Endothelial cell of umbilical vein (primary cell): ENCODE data around the gene GPAM. TPM values are rescaled to one million over a fixed set of nuclear protein-coding genes. Genes with fewer than 3 reads are reported as not detected.

ENCODE experiments used
- BruUV-seq: library from RNA; stranded (reverse); fragments of 400-500 nt; replicated peaks from 2 replicates; lab custom pipeline; 2021; lab: Mats Ljungman, UMichigan
- CTCF ChIA-PET: fragments of 300-600, 350-600 bp; sonication (Branson Sonifier 250); formaldehyde crosslinking; loops from one replicate; lab custom pipeline; 2021; ENCODE audit warnings: antibody characterized with exemption, inconsistent platforms; lab: Charles Lee
- POLR2A ChIA-PET: fragments of 300-600, 350-600 bp; sonication (Branson Sonifier 250); formaldehyde crosslinking; loops from one replicate; lab custom pipeline; 2021; ENCODE audit warnings: antibody characterized with exemption, inconsistent platforms; lab: Charles Lee
- DNase-seq: peaks from one replicate; pipeline ENCODE4 v3.0.0-alpha.2; 2011; ENCODE audit warnings: low read depth, low spot score
- FAIRE-seq: peaks from 2 replicates; lab custom pipeline; 2011; peaks lifted over from hg19 to GRCh38; lab: Jason Lieb, UNC
- H2AFZ ChIP-seq: 2 replicates; pipeline ENCODE4 v1.6.0; 2012; ENCODE audit warnings: low read depth, low read length, control low read depth, inconsistent platforms
- H3K27ac ChIP-seq: 2 replicates; pipeline ENCODE4 v1.5.1; 2011; ENCODE audit warnings: low read depth, mild to moderate bottlenecking, control low read depth, low read length, moderate library complexity; ENCODE audit not compliant: insufficient read depth
- H3K27me3 ChIP-seq, 2 experiments: 2 replicates each; pipeline versions ENCODE4 v1.6.0 to v1.6.1; 2011; ENCODE audit warnings: low read length in 2 of 2, mixed read lengths in 1 of 2; ENCODE audit not compliant: control insufficient read depth in 2 of 2, insufficient read depth in 2 of 2
- H3K36me3 ChIP-seq, 2 experiments: 2 replicates in 1 of 2; 3 replicates in 1 of 2; pipeline ENCODE4 v1.5.1; 2011; ENCODE audit warnings: low read length in 2 of 2, mild to moderate bottlenecking in 1 of 2, moderate library complexity in 1 of 2; ENCODE audit not compliant: control insufficient read depth in 2 of 2, insufficient read depth in 2 of 2; ENCODE audit errors: extremely low read depth in 1 of 2
- H3K4me1 ChIP-seq: 3 replicates; pipeline ENCODE4 v1.5.1; 2011; ENCODE audit warnings: mild to moderate bottlenecking, low read length; ENCODE audit not compliant: control insufficient read depth, insufficient read depth; ENCODE audit errors: extremely low read depth
- H3K4me2 ChIP-seq: 2 replicates; pipeline ENCODE4 v1.6.1; 2011; ENCODE audit warnings: low read length, control low read depth, mixed read lengths; ENCODE audit not compliant: insufficient read depth
- H3K4me3 ChIP-seq, 3 experiments: fragments of 200-600 bp in 1 of 3; sonication (generic), shearing (Covaris generic) in 1 of 3; replicated peaks in 1 of 3; 2 replicates each; pipeline ENCODE4 v1.5.1; 2011 to 2016; ENCODE audit warnings: control low read depth in 3 of 3, low read length in 3 of 3, mild to moderate bottlenecking in 2 of 3, inconsistent platforms in 1 of 3, low read depth in 1 of 3, moderate library complexity in 1 of 3; ENCODE audit not compliant: insufficient read depth in 1 of 3
- H3K79me2 ChIP-seq: 2 replicates; pipeline ENCODE4 v1.6.0; 2012; ENCODE audit warnings: low read length, inconsistent platforms; ENCODE audit not compliant: control insufficient read depth, insufficient read depth
- H3K9ac ChIP-seq: replicated peaks from 2 replicates; pipeline ENCODE3; 2011; ENCODE audit warnings: low read length, control low read depth; ENCODE audit not compliant: insufficient read depth; ENCODE audit errors: extremely low read depth
- H3K9me1 ChIP-seq: replicated peaks from 3 replicates; pipeline ENCODE4 v1.6.0; 2011; ENCODE audit warnings: mild to moderate bottlenecking, low read length; ENCODE audit not compliant: control insufficient read depth, insufficient read depth; ENCODE audit errors: extremely low read depth
- H3K9me3 ChIP-seq: replicated peaks from 2 replicates; pipeline ENCODE4 v1.5.1; 2012; ENCODE audit warnings: low read length, inconsistent platforms; ENCODE audit not compliant: control insufficient read depth, insufficient read depth
- H4K20me1 ChIP-seq: replicated peaks from 2 replicates; pipeline ENCODE3; 2011; ENCODE audit warnings: mild to moderate bottlenecking, low read length; ENCODE audit not compliant: control insufficient read depth, insufficient read depth; ENCODE audit errors: extremely low read depth
- EZH2 ChIP-seq: IDR thresholded peaks from 2 replicates; pipeline ENCODE4 v1.6.1; 2012; ENCODE audit warnings: borderline replicate concordance, low read depth, mild to moderate bottlenecking, moderate library complexity, low read length, inconsistent platforms; ENCODE audit not compliant: severe bottlenecking
- FOS ChIP-seq: IDR thresholded peaks from 2 replicates; pipeline ENCODE4 v1.6.1; 2011; ENCODE audit warnings: mild to moderate bottlenecking, low read length, moderate library complexity, borderline replicate concordance; ENCODE audit not compliant: insufficient read depth
- GATA2 ChIP-seq: IDR thresholded peaks from 2 replicates; pipeline ENCODE4 v1.7.0; 2011; ENCODE audit warnings: low read depth, mild to moderate bottlenecking, moderate library complexity, mixed read lengths, low read length; ENCODE audit not compliant: insufficient read length, insufficient read depth
- JUN ChIP-seq: IDR thresholded peaks from 2 replicates; pipeline ENCODE4 v1.6.1; 2011; ENCODE audit warnings: borderline replicate concordance, low read depth; ENCODE audit not compliant: insufficient read length, insufficient read depth
- MAX ChIP-seq: IDR thresholded peaks from 2 replicates; pipeline ENCODE4 v1.6.1; 2011; ENCODE audit not compliant: insufficient read depth, insufficient read length
- MYC ChIP-seq: IDR thresholded peaks from one replicate; pipeline ENCODE4 v1.6.1; 2011; ENCODE audit warnings: mild to moderate bottlenecking, low read depth, low read length
- POLR2A ChIP-seq: IDR thresholded peaks from 2 replicates; pipeline ENCODE4 v1.6.1; 2012; ENCODE audit warnings: low read depth, mild to moderate bottlenecking, control low read depth, low read length
- POLR2AphosphoS5 ChIP-seq: IDR thresholded peaks from 2 replicates; pipeline ENCODE4 v1.6.1; 2012; ENCODE audit warnings: low read depth, mild to moderate bottlenecking, control low read depth, low read length, moderate library complexity; ENCODE audit not compliant: insufficient read depth
- dilution Hi-C: fragments of 300-500 bp; cut with MboI; formaldehyde crosslinking; loops from one replicate; pipeline ENCODE4 v1.15.0; 2019; ENCODE audit warnings: low sequenced_read_pairs; ENCODE audit not compliant: extremely low pct_ligation_motif_present
- intact Hi-C: fragments of 100-400 bp; cut with micrococcal nuclease; formaldehyde crosslinking; loops from one replicate; pipeline ENCODE4 v1.10.0; 2022
- polyA plus RNA-seq, 4 experiments: library from polyadenylated mRNA; depleted of rRNA in 3 of 4; stranded (reverse) in 3 of 4; unstranded in 1 of 4; fragments of >200 nt; gene quantifications; 2 replicates each; pipeline versions ENCODE4 v1.2.1 to v1.2.3, GENCODE V29; 2011 to 2012; ENCODE audit warnings: missing spikeins in 1 of 4
- total RNA-seq: library from RNA; stranded (reverse); gene quantifications from 2 replicates; pipeline ENCODE4 v1.2.3, GENCODE V29; 2021
- TF ChIP-seq, protein P1 (sequence below), 2 donors: IDR thresholded peaks; 1 replicate in 1 of 2; 2 replicates in 1 of 2; pipeline ENCODE4 v1.5.1; 2011; ENCODE audit warnings: low read length in 2 of 2, mild to moderate bottlenecking in 2 of 2, moderate library complexity in 2 of 2, control low read depth in 1 of 2, inconsistent platforms in 1 of 2, low read depth in 1 of 2; ENCODE audit not compliant: insufficient read depth in 1 of 2; ENCODE audit errors: extremely low read depth in 1 of 2

The GPAM gene
- total and polyA plus RNA-seq, 2 donors (not counting 3 experiments of a cell fraction or from before 2014, with no cell fraction given): 3.4 to 9.7 TPM

DNA sequence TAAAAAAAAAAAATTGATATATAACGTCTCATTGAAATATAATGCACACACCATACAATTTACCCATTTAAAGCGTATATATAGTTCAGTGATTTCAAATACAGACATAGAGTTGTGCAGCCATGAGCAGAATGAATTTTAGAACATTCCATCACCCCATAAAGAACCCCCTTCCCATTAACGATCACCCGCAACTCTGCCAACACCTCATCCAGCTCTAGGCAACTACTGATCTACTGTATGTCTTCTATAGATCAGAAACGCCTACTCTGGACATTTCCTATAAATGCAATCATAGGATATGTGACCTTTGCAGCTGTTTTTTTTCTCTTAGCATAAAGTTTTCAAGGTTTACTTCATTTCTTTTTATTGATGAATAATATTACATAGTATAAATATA lies 33.4 kb upstream of the GPAM start:
- no TSS peak for BruUV-seq
- ChIA-PET POLR2A (no interaction called here), CTCF (interaction anchor here (0.9 to 1.6 kb wide), 3 partner anchors 43 to 218 kb away, joined by 3 to 5 read pairs (median 3); no protein-coding TSS in a partner anchor)
- TF ChIP-seq MYC (no peak), POLR2AphosphoS5 (no peak), POLR2A (no peak), JUN (no peak), FOS (no peak)
- TF ChIP-seq, protein P1, sequence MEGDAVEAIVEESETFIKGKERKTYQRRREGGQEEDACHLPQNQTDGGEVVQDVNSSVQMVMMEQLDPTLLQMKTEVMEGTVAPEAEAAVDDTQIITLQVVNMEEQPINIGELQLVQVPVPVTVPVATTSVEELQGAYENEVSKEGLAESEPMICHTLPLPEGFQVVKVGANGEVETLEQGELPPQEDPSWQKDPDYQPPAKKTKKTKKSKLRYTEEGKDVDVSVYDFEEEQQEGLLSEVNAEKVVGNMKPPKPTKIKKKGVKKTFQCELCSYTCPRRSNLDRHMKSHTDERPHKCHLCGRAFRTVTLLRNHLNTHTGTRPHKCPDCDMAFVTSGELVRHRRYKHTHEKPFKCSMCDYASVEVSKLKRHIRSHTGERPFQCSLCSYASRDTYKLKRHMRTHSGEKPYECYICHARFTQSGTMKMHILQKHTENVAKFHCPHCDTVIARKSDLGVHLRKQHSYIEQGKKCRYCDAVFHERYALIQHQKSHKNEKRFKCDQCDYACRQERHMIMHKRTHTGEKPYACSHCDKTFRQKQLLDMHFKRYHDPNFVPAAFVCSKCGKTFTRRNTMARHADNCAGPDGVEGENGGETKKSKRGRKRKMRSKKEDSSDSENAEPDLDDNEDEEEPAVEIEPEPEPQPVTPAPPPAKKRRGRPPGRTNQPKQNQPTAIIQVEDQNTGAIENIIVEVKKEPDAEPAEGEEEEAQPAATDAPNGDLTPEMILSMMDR (IDR thresholded peaks at IDR 0.05; ENCODE audit: extremely low read depth in 1 of 2, insufficient read depth in 1 of 2, low read depth in 1 of 2, low read length in 2 of 2): no peak
- Histone ChIP-seq H3K4me3 (no peak overlapping the region), H3K9ac (no peak overlapping the region), H3K36me3 (no peaks in the 10 kb centered on the region), H3K27me3 (no peaks in the 10 kb centered on the region), H3K27ac (no peak overlapping the region), H4K20me1 (no peaks in the 10 kb centered on the region), H3K4me1 (no peaks in the 10 kb centered on the region), H2AFZ (no peak overlapping the region), H3K79me2 (no peaks in the 10 kb centered on the region), H3K9me3 (no peaks in the 10 kb centered on the region), H3K9me1 (no peaks in the 10 kb centered on the region), H3K4me2 (no peak overlapping the region)
- dilution Hi-C loops: no loop called here
- DNase-seq (no peak), FAIRE-seq (no peak)
- intact Hi-C loops: no loop called here

GRCh38 chr10:112216151-112216550 lies 32.6 kb upstream of the GPAM start:
- no peak overlapping the region for H3K4me3 ChIP-seq
- no peaks in the 10 kb centered on the region for H3K9me1 ChIP-seq
- BruUV-seq: no TSS peak
- H3K4me1 ChIP-seq: no peaks in the 10 kb centered on the region
- H3K27me3 ChIP-seq: no peaks in the 10 kb centered on the region
- no peaks in the 10 kb centered on the region for H3K9me3 ChIP-seq
- POLR2A ChIA-PET: no interaction called here
- CTCF ChIA-PET: interaction anchor here (0.7 kb wide), 1 partner anchor 91 kb away, joined by 3 read pairs; no protein-coding TSS in a partner anchor
- FAIRE-seq (no peak), DNase-seq (no peak)
- no peaks in the 10 kb centered on the region for H4K20me1 ChIP-seq
- TF ChIP-seq, protein P1 (IDR thresholded peaks at IDR 0.05; ENCODE audit: extremely low read depth in 1 of 2, insufficient read depth in 1 of 2, low read depth in 1 of 2, low read length in 2 of 2): no peak
- TF ChIP-seq POLR2A (no peak), POLR2AphosphoS5 (no peak), JUN (no peak), MYC (no peak), GATA2 (no peak), MAX (no peak), EZH2 (no peak)
- no peak overlapping the region for H3K9ac ChIP-seq
- H3K36me3 ChIP-seq: no peaks in the 10 kb centered on the region
- no peaks in the 10 kb centered on the region for H3K79me2 ChIP-seq
- no peak overlapping the region for H3K27ac ChIP-seq
- H2AFZ ChIP-seq: no peak overlapping the region
- H3K4me2 ChIP-seq: no peak overlapping the region
- intact Hi-C loops (no loop called here), dilution Hi-C loops (no loop called here)
